Stimulated activated naive CD8-positive, alpha-beta T cell treated with anti-CD3 and anti-CD28 coated beads, Interleukin-15, Interleukin-2, amounts not matched to agents 100 ng/mL and 50 ng/mL, for 24 hours (primary cell): ENCODE results near the gene PTH2R.

Source experiments
- H3K27ac Mint-ChIP-seq: one replicate; pipeline ENCODE4 v1.8.0; 2021; ENCODE audit warnings: mild to moderate bottlenecking, mixed read lengths
- H3K27me3 Mint-ChIP-seq: one replicate; pipeline ENCODE4 v1.8.0; 2021; ENCODE audit warnings: mixed read lengths
- H3K36me3 Mint-ChIP-seq: one replicate; pipeline ENCODE4 v1.8.0; 2021; ENCODE audit warnings: low read depth, mixed read lengths
- H3K4me1 Mint-ChIP-seq: one replicate; pipeline ENCODE4 v1.8.0; 2021; ENCODE audit warnings: low read depth, mixed read lengths
- H3K4me3 Mint-ChIP-seq: one replicate; pipeline ENCODE4 v1.8.0; 2021; ENCODE audit warnings: mild to moderate bottlenecking, mixed read lengths
- H3K9me3 Mint-ChIP-seq: one replicate; pipeline ENCODE4 v1.8.0; 2021; ENCODE audit warnings: mixed read lengths

The PTH2R gene

GRCh38 chr2:208406474-208407451 is at the start of gene PTH2R:
Gene PTH2R (plus strand): TSS chr2:208406792. CDS start chr2:208407044, 252 bp downstream.
- Mint-ChIP-seq H3K4me3 (peak within 1 kb of the TSS; percentile 35), H3K9me3 (no peaks in the 10 kb centered on the region)

GRCh38 chr2:208356846-208357574 is 49.6 kb upstream of the PTH2R start:
- H3K27ac Mint-ChIP-seq = peak overlapping the region; percentile 63
- no peak overlapping the region for H3K4me3 Mint-ChIP-seq
- H3K36me3 Mint-ChIP-seq = peaks cover 61% of the 10 kb centered on the region
- no peaks in the 10 kb centered on the region for H3K27me3 Mint-ChIP-seq
- H3K9me3 Mint-ChIP-seq = no peaks in the 10 kb centered on the region
- H3K4me1 Mint-ChIP-seq = peaks cover 6% of the 10 kb centered on the region

More at GRCh38 chr2:208406474-208407451, at the start of gene PTH2R:
- Mint-ChIP-seq H3K4me1 (peaks cover 12% of the 10 kb centered on the region), H3K27me3 (peaks cover 81% of the 10 kb centered on the region), H3K36me3 (no peaks in the 10 kb centered on the region), H3K27ac (no peak within 1 kb of the TSS)

GRCh38 chr2:208358758-208359631 is 47.6 kb upstream of the PTH2R start:
- Mint-ChIP-seq H3K4me3 (no peak overlapping the region), H3K4me1 (peaks cover 15% of the 10 kb centered on the region), H3K27me3 (no peaks in the 10 kb centered on the region), H3K9me3 (no peaks in the 10 kb centered on the region), H3K27ac (no peak overlapping the region), H3K36me3 (peaks cover 43% of the 10 kb centered on the region)

GRCh38 chr2:208359632-208359986 is 47.0 kb upstream of the PTH2R start:
- Mint-ChIP-seq H3K27ac (no peak overlapping the region), H3K36me3 (peaks cover 37% of the 10 kb centered on the region), H3K4me1 (peaks cover 19% of the 10 kb centered on the region), H3K9me3 (no peaks in the 10 kb centered on the region), H3K4me3 (no peak overlapping the region), H3K27me3 (no peaks in the 10 kb centered on the region)

- H3K9me3 Mint-ChIP-seq = no peaks in the 10 kb centered on the region
- peaks cover 19% of the 10 kb centered on the region for H3K4me1 Mint-ChIP-seq
- H3K36me3 Mint-ChIP-seq = peaks cover 31% of the 10 kb centered on the region
- no peak overlapping the region for H3K27ac Mint-ChIP-seq
- H3K27me3 Mint-ChIP-seq = no peaks in the 10 kb centered on the region
- no peak overlapping the region for H3K4me3 Mint-ChIP-seq
These were observed 46.1 kb upstream of the PTH2R start for GRCh38 chr2:208360259-208361076.

GRCh38 chr2:208361077-208361441 is 45.5 kb upstream of the PTH2R start:
- Mint-ChIP-seq H3K4me3 (no peak overlapping the region), H3K36me3 (peaks cover 26% of the 10 kb centered on the region), H3K27ac (no peak overlapping the region), H3K27me3 (no peaks in the 10 kb centered on the region), H3K9me3 (peaks cover 2% of the 10 kb centered on the region), H3K4me1 (peaks cover 19% of the 10 kb centered on the region)

- peaks cover 4% of the 10 kb centered on the region for H3K9me3 Mint-ChIP-seq
- no peak overlapping the region for H3K27ac Mint-ChIP-seq
- peaks cover 12% of the 10 kb centered on the region for H3K4me1 Mint-ChIP-seq
- no peak overlapping the region for H3K4me3 Mint-ChIP-seq
- H3K27me3 Mint-ChIP-seq = no peaks in the 10 kb centered on the region
- H3K36me3 Mint-ChIP-seq = peaks cover 15% of the 10 kb centered on the region
These were observed 43.1 kb upstream of the PTH2R start for GRCh38 chr2:208363485-208363884.

- no peaks in the 10 kb centered on the region for H3K27me3 Mint-ChIP-seq
These were observed 40.1 kb upstream of the PTH2R start for GRCh38 chr2:208366215-208367127.

GRCh38 chr2:208369091-208369490 is 37.5 kb upstream of the PTH2R start:
- H3K4me1 Mint-ChIP-seq = peaks cover 3% of the 10 kb centered on the region
- H3K4me3 Mint-ChIP-seq = no peak overlapping the region
- H3K27ac Mint-ChIP-seq = no peak overlapping the region
- no peaks in the 10 kb centered on the region for H3K36me3 Mint-ChIP-seq
- peaks cover 1% of the 10 kb centered on the region for H3K27me3 Mint-ChIP-seq
- H3K9me3 Mint-ChIP-seq = peaks cover 4% of the 10 kb centered on the region

More at GRCh38 chr2:208366215-208367127, 40.1 kb upstream of the PTH2R start:
- peaks cover 4% of the 10 kb centered on the region for H3K9me3 Mint-ChIP-seq
- H3K27ac Mint-ChIP-seq = no peak overlapping the region
- peaks cover 2% of the 10 kb centered on the region for H3K36me3 Mint-ChIP-seq
- peaks cover 12% of the 10 kb centered on the region for H3K4me1 Mint-ChIP-seq
- peak overlapping the region; percentile 35 for H3K4me3 Mint-ChIP-seq

- Mint-ChIP-seq H3K27ac (no peak overlapping the region), H3K4me1 (no peaks in the 10 kb centered on the region), H3K36me3 (no peaks in the 10 kb centered on the region), H3K4me3 (no peak overlapping the region), H3K27me3 (peaks cover 6% of the 10 kb centered on the region), H3K9me3 (peaks cover 2% of the 10 kb centered on the region)
These were observed 35.5 kb upstream of the PTH2R start for GRCh38 chr2:208370881-208371633.

- no peaks in the 10 kb centered on the region for H3K9me3 Mint-ChIP-seq
- H3K4me3 Mint-ChIP-seq = no peak overlapping the region
- H3K36me3 Mint-ChIP-seq = no peaks in the 10 kb centered on the region
- H3K27ac Mint-ChIP-seq = no peak overlapping the region
- H3K4me1 Mint-ChIP-seq = no peaks in the 10 kb centered on the region
- H3K27me3 Mint-ChIP-seq = peaks cover 6% of the 10 kb centered on the region
These were observed 35.0 kb upstream of the PTH2R start for GRCh38 chr2:208371634-208371935.

- no peaks in the 10 kb centered on the region for H3K36me3 Mint-ChIP-seq
- H3K4me1 Mint-ChIP-seq = no peaks in the 10 kb centered on the region
- no peak overlapping the region for H3K4me3 Mint-ChIP-seq
- H3K27ac Mint-ChIP-seq = no peak overlapping the region
- H3K27me3 Mint-ChIP-seq = peaks cover 6% of the 10 kb centered on the region
- H3K9me3 Mint-ChIP-seq = no peaks in the 10 kb centered on the region
These were observed 33.0 kb upstream of the PTH2R start for GRCh38 chr2:208373460-208374089.
